T-helper 17 cell (primary cell): ENCODE data around the gene GDPGP1. TPM values are rescaled to one million over a fixed set of nuclear protein-coding genes. Genes with fewer than 3 reads are reported as not detected.

Experiments
- ATAC-seq: fragments of 150-1000 bp; cut with Tn5 transposase; 2 replicates; pipeline ENCODE4 v1.10.0; 2021; ENCODE audit warnings: mild to moderate bottlenecking, moderate library complexity
- DNase-seq, 3 donors: peaks; one replicate each; pipeline versions ENCODE4 v3.0.0 to v3.0.0-alpha.2; 2020 to 2021
- H3K9me3 ChIP-seq: one replicate; pipeline ENCODE4 v1.7.0; 2013; ENCODE audit warnings: low read length, mild to moderate bottlenecking; ENCODE audit not compliant: control insufficient read depth, poor library complexity, severe bottlenecking
- H3K27ac Mint-ChIP-seq: one replicate; pipeline ENCODE4 v1.8.0; 2022; ENCODE audit warnings: mild to moderate bottlenecking, moderate library complexity, mixed read lengths
- H3K27me3 Mint-ChIP-seq: one replicate; pipeline ENCODE4 v1.8.0; 2022; ENCODE audit warnings: mixed read lengths
- H3K36me3 Mint-ChIP-seq: one replicate; pipeline ENCODE4 v1.8.0; 2022; ENCODE audit warnings: low read depth, mixed read lengths
- H3K4me1 Mint-ChIP-seq: one replicate; pipeline ENCODE4 v1.8.0; 2022; ENCODE audit warnings: mild to moderate bottlenecking, mixed read lengths
- H3K4me3 Mint-ChIP-seq: one replicate; pipeline ENCODE4 v1.8.0; 2022; ENCODE audit warnings: mild to moderate bottlenecking, moderate library complexity, mixed read lengths
- total RNA-seq, 4 donors: library from RNA in 2 of 4; stranded (reverse) in 2 of 4; gene quantifications; one replicate each; pipeline ENCODE4 v1.2.3 and lab custom pipeline; 2022 to 2026

Gene GDPGP1
- total RNA-seq, 2 donors from 2014 or later, result 3.7 to 4.6 TPM

- no peaks in the 10 kb centered on the region for H3K9me3 ChIP-seq
- DNase-seq, result no peak
- ATAC-seq, result no peak
- Mint-ChIP-seq H3K4me1 (peaks cover 31% of the 10 kb centered on the region), H3K36me3 (peaks cover 6% of the 10 kb centered on the region), H3K27ac (no peak overlapping the region), H3K27me3 (no peaks in the 10 kb centered on the region), H3K4me3 (peak overlapping the region; percentile 43)
Observed at GRCh38 chr15:90211009-90211408, 23.0 kb upstream of the GDPGP1 start.

GRCh38 chr15:90211440-90212143, 22.4 kb upstream of the GDPGP1 start:
- peaks cover 6% of the 10 kb centered on the region for H3K36me3 Mint-ChIP-seq
- peaks cover 34% of the 10 kb centered on the region for H3K4me1 Mint-ChIP-seq
- H3K27me3 Mint-ChIP-seq, result no peaks in the 10 kb centered on the region
- H3K4me3 Mint-ChIP-seq, result no peak overlapping the region
- H3K9me3 ChIP-seq, result no peaks in the 10 kb centered on the region
- DNase-seq (no peak), ATAC-seq (no peak)
- peak overlapping the region; percentile 29 for H3K27ac Mint-ChIP-seq

GRCh38 chr15:90212221-90213098, 21.5 kb upstream of the GDPGP1 start:
- peaks cover 6% of the 10 kb centered on the region for H3K36me3 Mint-ChIP-seq
- H3K27ac Mint-ChIP-seq, result peak overlapping the region; percentile 32
- no peaks in the 10 kb centered on the region for H3K27me3 Mint-ChIP-seq
- ATAC-seq (no peak), DNase-seq (no peak)
- H3K9me3 ChIP-seq, result no peaks in the 10 kb centered on the region
- H3K4me1 Mint-ChIP-seq, result peaks cover 34% of the 10 kb centered on the region
- H3K4me3 Mint-ChIP-seq, result no peak overlapping the region

GRCh38 chr15:90213122-90213817, 20.7 kb upstream of the GDPGP1 start:
- H3K4me3 Mint-ChIP-seq, result no peak overlapping the region
- no peaks in the 10 kb centered on the region for H3K27me3 Mint-ChIP-seq
- no peak for DNase-seq
- no peak for ATAC-seq
- peak overlapping the region; percentile 4 for H3K27ac Mint-ChIP-seq
- no peaks in the 10 kb centered on the region for H3K9me3 ChIP-seq
- H3K4me1 Mint-ChIP-seq, result peaks cover 34% of the 10 kb centered on the region
- peaks cover 6% of the 10 kb centered on the region for H3K36me3 Mint-ChIP-seq

- Mint-ChIP-seq H3K4me3 (no peak overlapping the region), H3K27me3 (no peaks in the 10 kb centered on the region), H3K36me3 (peaks cover 6% of the 10 kb centered on the region), H3K27ac (peak overlapping the region; percentile 4), H3K4me1 (peaks cover 34% of the 10 kb centered on the region)
- DNase-seq (no peak), ATAC-seq (peak; percentile 68)
- no peaks in the 10 kb centered on the region for H3K9me3 ChIP-seq
Observed at GRCh38 chr15:90213818-90214204, 20.2 kb upstream of the GDPGP1 start.

GRCh38 chr15:90214553-90215196, 19.3 kb upstream of the GDPGP1 start:
- Mint-ChIP-seq H3K4me1 (peaks cover 33% of the 10 kb centered on the region), H3K4me3 (no peak overlapping the region), H3K36me3 (peaks cover 4% of the 10 kb centered on the region), H3K27ac (no peak overlapping the region), H3K27me3 (no peaks in the 10 kb centered on the region)
- no peaks in the 10 kb centered on the region for H3K9me3 ChIP-seq
- DNase-seq, result no peak
- ATAC-seq, result peak; percentile 24

- Mint-ChIP-seq H3K4me3 (no peak overlapping the region), H3K27ac (peak overlapping the region; percentile 86), H3K4me1 (peaks cover 12% of the 10 kb centered on the region), H3K27me3 (no peaks in the 10 kb centered on the region), H3K36me3 (peaks cover 2% of the 10 kb centered on the region)
- DNase-seq, result no peak
- ATAC-seq, result no peak
- H3K9me3 ChIP-seq, result no peaks in the 10 kb centered on the region
Observed at GRCh38 chr15:90217671-90218394, 16.2 kb upstream of the GDPGP1 start.

- ATAC-seq, result peak; percentile 80
- peak; percentile 40 to 50 (median 49) for DNase-seq
- H3K4me3 Mint-ChIP-seq, result peak overlapping the region; percentile 45
- no peaks in the 10 kb centered on the region for H3K9me3 ChIP-seq
- no peaks in the 10 kb centered on the region for H3K27me3 Mint-ChIP-seq
- H3K4me1 Mint-ChIP-seq, result peaks cover 12% of the 10 kb centered on the region
- H3K36me3 Mint-ChIP-seq, result peaks cover 2% of the 10 kb centered on the region
- no peak overlapping the region for H3K27ac Mint-ChIP-seq
Observed at GRCh38 chr15:90219421-90220141, 14.4 kb upstream of the GDPGP1 start.

- H3K36me3 Mint-ChIP-seq, result peaks cover 2% of the 10 kb centered on the region
- H3K27ac Mint-ChIP-seq, result no peak overlapping the region
- H3K9me3 ChIP-seq, result no peaks in the 10 kb centered on the region
- H3K27me3 Mint-ChIP-seq, result no peaks in the 10 kb centered on the region
- ATAC-seq, result peak; percentile 47
- peaks cover 13% of the 10 kb centered on the region for H3K4me1 Mint-ChIP-seq
- DNase-seq, result no peak
- H3K4me3 Mint-ChIP-seq, result no peak overlapping the region
Observed at GRCh38 chr15:90221246-90221900, 12.6 kb upstream of the GDPGP1 start.

- ATAC-seq (no peak), DNase-seq (no peak)
- Mint-ChIP-seq H3K4me3 (no peak overlapping the region), H3K27me3 (no peaks in the 10 kb centered on the region), H3K4me1 (peaks cover 13% of the 10 kb centered on the region), H3K36me3 (peaks cover 2% of the 10 kb centered on the region), H3K27ac (no peak overlapping the region)
- H3K9me3 ChIP-seq, result no peaks in the 10 kb centered on the region
Observed at GRCh38 chr15:90222547-90222946, 11.5 kb upstream of the GDPGP1 start.

- Mint-ChIP-seq H3K27ac (no peak overlapping the region), H3K36me3 (peaks cover 2% of the 10 kb centered on the region), H3K4me1 (peaks cover 13% of the 10 kb centered on the region), H3K27me3 (no peaks in the 10 kb centered on the region), H3K4me3 (no peak overlapping the region)
- no peaks in the 10 kb centered on the region for H3K9me3 ChIP-seq
- DNase-seq (no peak), ATAC-seq (no peak)
Observed at GRCh38 chr15:90223441-90224165, 10.4 kb upstream of the GDPGP1 start.
